Measurements from ENCODE around the gene TBL3. TPM values are rescaled to one million over a fixed set of nuclear protein-coding genes. Genes with fewer than 3 reads are reported as not detected.

Gene TBL3
- total and polyA plus RNA-seq, 9 of the 15 experiments (the other 6 are each of a cell fraction or from before 2014, with no cell fraction given), result 0.97 to 117 (median 24.5) TPM

DNA sequence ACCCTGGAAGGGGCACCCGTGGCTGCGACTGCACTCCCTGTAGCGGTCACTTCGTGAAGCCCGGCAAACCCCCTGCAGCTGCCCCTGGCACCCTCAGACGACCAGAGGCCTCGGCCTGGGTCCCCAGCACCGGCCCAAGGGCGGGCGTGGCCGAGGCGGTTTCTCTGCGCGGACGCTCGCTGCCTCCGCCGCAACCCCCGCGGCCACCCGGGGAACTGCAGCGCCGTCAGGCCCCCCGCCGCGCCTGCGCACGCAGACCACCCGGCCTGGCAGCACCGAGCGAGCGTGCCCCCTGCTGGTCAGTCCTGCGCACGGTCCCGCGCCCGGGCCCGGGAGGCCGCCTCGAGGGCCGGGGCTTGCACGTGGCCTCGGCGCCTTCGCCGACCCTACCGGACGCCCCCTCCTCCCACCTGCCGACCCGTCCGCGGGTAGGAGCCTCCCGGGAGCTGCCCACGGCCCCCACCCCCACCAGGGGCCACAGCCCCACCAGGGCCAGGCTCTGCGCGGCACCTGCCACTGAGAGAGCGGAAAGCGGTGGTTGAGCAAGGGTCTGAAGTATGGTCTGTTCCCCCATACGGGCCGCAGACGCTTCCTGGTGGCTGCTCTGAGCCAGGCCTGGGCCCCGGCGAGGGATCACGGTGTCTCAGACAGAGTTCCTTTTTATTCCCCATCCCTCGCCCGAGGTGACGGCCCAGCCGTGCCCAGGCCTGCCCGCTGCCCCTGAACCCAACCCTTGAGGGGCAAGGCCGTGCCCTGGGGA lies 42.1 kb upstream of the TBL3 start:
- no TSS peak for BruUV-seq (replicated peaks)
- peak; percentile 73 for FAIRE-seq
- Histone ChIP-seq H3K4me2 (ENCODE audit: insufficient read depth, low read length) (peak overlapping the region; percentile 59), H2AFZ (ENCODE audit: low read depth, low read length) (peak overlapping the region; percentile 95), H3K27me3 (ENCODE audit: control insufficient read depth in 2 of 2, insufficient read depth in 2 of 2, low read length in 2 of 2) (no peaks in the 10 kb centered on the region), H3K79me2 (ENCODE audit: control insufficient read depth, insufficient read depth, low read length) (no peaks in the 10 kb centered on the region), H3K9ac (ENCODE audit: insufficient read depth in 1 of 2, low read depth in 2 of 2, low read length in 2 of 2) (peak overlapping the region; percentile 61 to 93; a peak in 3 of 4 replicates), H3K9me3 (replicated peaks; ENCODE audit: control insufficient read depth, insufficient read depth, low read depth, low read length) (no peaks in the 10 kb centered on the region), H3K27ac (ENCODE audit: extremely low read depth, low read depth, low read length) (peak overlapping the region; percentile 66), H3K4me1 (replicated peaks in 1 of 2; ENCODE audit: control insufficient read depth in 2 of 2, insufficient read depth in 2 of 2, low read length in 2 of 2) (peaks cover 4 to 39% of the 10 kb centered on the region in 2 experiments; a peak in 3 of 5 replicates), H4K20me1 (replicated peaks; ENCODE audit: control insufficient read depth, insufficient read depth, low read length) (no peaks in the 10 kb centered on the region), H3K36me3 (ENCODE audit: control insufficient read depth, insufficient read depth, low read length) (no peaks in the 10 kb centered on the region), H3K4me3 (peak overlapping the region; percentile 44), H3K9me1 (ENCODE audit: control insufficient read depth, insufficient read depth, low read length) (no peaks in the 10 kb centered on the region)
- intact Hi-C loops (cut with micrococcal nuclease) (loop anchor here (2.0 kb wide), 1 partner anchor 65 kb away; no protein-coding TSS in a partner anchor), in situ Hi-C loops (cut with MboI) (loop anchor here (5.0 kb wide), 1 partner anchor 147 kb away; the partner anchor contains the start of genes NUBP2 and SPSB3)
- peak; percentile 92 to 99 (median 96) for DNase-seq (ENCODE audit: extremely low read depth in 1 of 4, low spot score in 3 of 4)
- CTCF ChIA-PET (ENCODE audit: low intra/inter-chr PET ratio), result interaction anchor here (0.6 to 3.4 kb wide), 7 partner anchors 58 to 683 kb away, joined by 3 to 51 read pairs (median 8); partner anchors contain the start of genes EME2, MEIOB and MRPS34
- ATAC-seq, result peak; percentile 96
- 13% methylated on average over 51 of the region's 70 CpGs for WGBS (ENCODE audit: insufficient coverage, low coverage, missing lambda C conversion rate)
- POLR2A ChIA-PET, result interaction anchor here (0.9 to 1.4 kb wide), 2 partner anchors 64 to 147 kb away, joined by 4 to 5 read pairs; partner anchors contain the start of genes NUBP2 and SPSB3
- TF ChIP-seq, protein P1, sequence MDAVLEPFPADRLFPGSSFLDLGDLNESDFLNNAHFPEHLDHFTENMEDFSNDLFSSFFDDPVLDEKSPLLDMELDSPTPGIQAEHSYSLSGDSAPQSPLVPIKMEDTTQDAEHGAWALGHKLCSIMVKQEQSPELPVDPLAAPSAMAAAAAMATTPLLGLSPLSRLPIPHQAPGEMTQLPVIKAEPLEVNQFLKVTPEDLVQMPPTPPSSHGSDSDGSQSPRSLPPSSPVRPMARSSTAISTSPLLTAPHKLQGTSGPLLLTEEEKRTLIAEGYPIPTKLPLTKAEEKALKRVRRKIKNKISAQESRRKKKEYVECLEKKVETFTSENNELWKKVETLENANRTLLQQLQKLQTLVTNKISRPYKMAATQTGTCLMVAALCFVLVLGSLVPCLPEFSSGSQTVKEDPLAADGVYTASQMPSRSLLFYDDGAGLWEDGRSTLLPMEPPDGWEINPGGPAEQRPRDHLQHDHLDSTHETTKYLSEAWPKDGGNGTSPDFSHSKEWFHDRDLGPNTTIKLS (IDR thresholded peaks at IDR 0.05; ENCODE audit: borderline replicate concordance, low read depth), result peak; percentile 63
- TF ChIP-seq, protein P2, sequence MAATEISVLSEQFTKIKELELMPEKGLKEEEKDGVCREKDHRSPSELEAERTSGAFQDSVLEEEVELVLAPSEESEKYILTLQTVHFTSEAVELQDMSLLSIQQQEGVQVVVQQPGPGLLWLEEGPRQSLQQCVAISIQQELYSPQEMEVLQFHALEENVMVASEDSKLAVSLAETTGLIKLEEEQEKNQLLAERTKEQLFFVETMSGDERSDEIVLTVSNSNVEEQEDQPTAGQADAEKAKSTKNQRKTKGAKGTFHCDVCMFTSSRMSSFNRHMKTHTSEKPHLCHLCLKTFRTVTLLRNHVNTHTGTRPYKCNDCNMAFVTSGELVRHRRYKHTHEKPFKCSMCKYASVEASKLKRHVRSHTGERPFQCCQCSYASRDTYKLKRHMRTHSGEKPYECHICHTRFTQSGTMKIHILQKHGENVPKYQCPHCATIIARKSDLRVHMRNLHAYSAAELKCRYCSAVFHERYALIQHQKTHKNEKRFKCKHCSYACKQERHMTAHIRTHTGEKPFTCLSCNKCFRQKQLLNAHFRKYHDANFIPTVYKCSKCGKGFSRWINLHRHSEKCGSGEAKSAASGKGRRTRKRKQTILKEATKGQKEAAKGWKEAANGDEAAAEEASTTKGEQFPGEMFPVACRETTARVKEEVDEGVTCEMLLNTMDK (IDR thresholded peaks at IDR 0.05; ENCODE audit: borderline replicate concordance, insufficient read depth, low read depth, low read length, poor library complexity, severe bottlenecking), result peak; percentile 58
- TF ChIP-seq, protein P3, sequence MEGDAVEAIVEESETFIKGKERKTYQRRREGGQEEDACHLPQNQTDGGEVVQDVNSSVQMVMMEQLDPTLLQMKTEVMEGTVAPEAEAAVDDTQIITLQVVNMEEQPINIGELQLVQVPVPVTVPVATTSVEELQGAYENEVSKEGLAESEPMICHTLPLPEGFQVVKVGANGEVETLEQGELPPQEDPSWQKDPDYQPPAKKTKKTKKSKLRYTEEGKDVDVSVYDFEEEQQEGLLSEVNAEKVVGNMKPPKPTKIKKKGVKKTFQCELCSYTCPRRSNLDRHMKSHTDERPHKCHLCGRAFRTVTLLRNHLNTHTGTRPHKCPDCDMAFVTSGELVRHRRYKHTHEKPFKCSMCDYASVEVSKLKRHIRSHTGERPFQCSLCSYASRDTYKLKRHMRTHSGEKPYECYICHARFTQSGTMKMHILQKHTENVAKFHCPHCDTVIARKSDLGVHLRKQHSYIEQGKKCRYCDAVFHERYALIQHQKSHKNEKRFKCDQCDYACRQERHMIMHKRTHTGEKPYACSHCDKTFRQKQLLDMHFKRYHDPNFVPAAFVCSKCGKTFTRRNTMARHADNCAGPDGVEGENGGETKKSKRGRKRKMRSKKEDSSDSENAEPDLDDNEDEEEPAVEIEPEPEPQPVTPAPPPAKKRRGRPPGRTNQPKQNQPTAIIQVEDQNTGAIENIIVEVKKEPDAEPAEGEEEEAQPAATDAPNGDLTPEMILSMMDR (IDR thresholded peaks at IDR 0.05 in 2 of 3, conservative IDR thresholded peaks at IDR 0.05 in 1 of 3; ENCODE audit: insufficient read depth in 2 of 3, low read depth in 1 of 3, low read length in 3 of 3), result peak; percentile 79 to 99 (median 98)
- TF ChIP-seq C11orf30 (IDR thresholded peaks at IDR 0.05; ENCODE audit: low read depth) (no peak), NFIC (IDR thresholded peaks at IDR 0.05) (peak; percentile 46), MYNN (IDR thresholded peaks at IDR 0.05) (0 out of 2 replicates have a peak, but pooled peaks have one; percentile 17), MYNN (CRISPR knock-in tag; IDR thresholded peaks at IDR 0.05) (no peak), FIP1L1 (IDR thresholded peaks at IDR 0.05; ENCODE audit: low read depth, low read length, poor library complexity, severe bottlenecking) (peak; percentile 89)
- TF ChIP-seq, protein P4, sequence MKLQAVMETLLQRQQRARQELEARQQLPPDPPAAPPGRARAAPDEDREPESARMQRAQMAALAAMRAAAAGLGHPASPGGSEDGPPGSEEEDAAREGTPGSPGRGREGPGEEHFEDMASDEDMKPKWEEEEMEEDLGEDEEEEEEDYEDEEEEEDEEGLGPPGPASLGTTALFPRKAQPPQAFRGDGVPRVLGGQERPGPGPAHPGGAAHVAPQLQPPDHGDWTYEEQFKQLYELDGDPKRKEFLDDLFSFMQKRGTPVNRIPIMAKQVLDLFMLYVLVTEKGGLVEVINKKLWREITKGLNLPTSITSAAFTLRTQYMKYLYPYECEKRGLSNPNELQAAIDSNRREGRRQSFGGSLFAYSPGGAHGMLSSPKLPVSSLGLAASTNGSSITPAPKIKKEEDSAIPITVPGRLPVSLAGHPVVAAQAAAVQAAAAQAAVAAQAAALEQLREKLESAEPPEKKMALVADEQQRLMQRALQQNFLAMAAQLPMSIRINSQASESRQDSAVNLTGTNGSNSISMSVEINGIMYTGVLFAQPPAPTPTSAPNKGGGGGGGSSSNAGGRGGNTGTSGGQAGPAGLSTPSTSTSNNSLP (IDR thresholded peaks at IDR 0.05; ENCODE audit: borderline replicate concordance, low read depth, low read length), result no peak
- TF ChIP-seq, protein P5, sequence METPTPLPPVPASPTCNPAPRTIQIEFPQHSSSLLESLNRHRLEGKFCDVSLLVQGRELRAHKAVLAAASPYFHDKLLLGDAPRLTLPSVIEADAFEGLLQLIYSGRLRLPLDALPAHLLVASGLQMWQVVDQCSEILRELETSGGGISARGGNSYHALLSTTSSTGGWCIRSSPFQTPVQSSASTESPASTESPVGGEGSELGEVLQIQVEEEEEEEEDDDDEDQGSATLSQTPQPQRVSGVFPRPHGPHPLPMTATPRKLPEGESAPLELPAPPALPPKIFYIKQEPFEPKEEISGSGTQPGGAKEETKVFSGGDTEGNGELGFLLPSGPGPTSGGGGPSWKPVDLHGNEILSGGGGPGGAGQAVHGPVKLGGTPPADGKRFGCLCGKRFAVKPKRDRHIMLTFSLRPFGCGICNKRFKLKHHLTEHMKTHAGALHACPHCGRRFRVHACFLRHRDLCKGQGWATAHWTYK (CRISPR knock-in tag; IDR thresholded peaks at IDR 0.05), result peak; percentile 47; the same call in 1 of the 2 replicates
